Loucy (cell line): ENCODE results near the gene P4HA1.

Source experiments
- EZH2phosphoT487 ChIP-seq: fragments of 200-600 bp; IDR thresholded peaks from 2 replicates; pipeline ENCODE4 v1.6.1; 2018; ENCODE audit warnings: antibody characterized with exemption, mild to moderate bottlenecking, moderate library complexity, borderline replicate concordance
- TF ChIP-seq, protein P1 (sequence below): fragments of 200-600 bp; sonication (generic); conservative IDR thresholded peaks from 2 replicates; pipeline ENCODE4 v1.5.1; 2014; ENCODE audit warnings: mild to moderate bottlenecking, antibody characterized with exemption, low read length

DNA sequence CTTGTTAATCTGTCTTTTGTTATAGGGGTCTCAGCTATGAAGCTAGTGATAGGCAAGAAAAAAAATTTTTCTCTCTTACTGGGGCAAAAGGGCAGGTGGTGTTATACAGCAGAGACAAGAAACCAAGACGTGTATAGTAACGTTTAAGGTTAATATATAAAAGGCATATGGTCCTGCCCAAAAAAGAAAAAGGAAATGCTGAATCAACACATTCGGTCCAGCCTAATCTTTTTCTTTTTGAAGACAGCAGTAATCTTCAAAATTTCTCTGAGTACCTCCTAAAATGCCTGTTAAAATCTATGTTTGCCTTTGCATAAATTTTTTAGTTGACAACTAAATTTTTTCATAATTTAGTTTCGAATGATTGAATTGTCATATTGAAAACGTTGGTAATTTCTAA, 54.5 kb downstream of the P4HA1 start:
- TF ChIP-seq, protein P1, sequence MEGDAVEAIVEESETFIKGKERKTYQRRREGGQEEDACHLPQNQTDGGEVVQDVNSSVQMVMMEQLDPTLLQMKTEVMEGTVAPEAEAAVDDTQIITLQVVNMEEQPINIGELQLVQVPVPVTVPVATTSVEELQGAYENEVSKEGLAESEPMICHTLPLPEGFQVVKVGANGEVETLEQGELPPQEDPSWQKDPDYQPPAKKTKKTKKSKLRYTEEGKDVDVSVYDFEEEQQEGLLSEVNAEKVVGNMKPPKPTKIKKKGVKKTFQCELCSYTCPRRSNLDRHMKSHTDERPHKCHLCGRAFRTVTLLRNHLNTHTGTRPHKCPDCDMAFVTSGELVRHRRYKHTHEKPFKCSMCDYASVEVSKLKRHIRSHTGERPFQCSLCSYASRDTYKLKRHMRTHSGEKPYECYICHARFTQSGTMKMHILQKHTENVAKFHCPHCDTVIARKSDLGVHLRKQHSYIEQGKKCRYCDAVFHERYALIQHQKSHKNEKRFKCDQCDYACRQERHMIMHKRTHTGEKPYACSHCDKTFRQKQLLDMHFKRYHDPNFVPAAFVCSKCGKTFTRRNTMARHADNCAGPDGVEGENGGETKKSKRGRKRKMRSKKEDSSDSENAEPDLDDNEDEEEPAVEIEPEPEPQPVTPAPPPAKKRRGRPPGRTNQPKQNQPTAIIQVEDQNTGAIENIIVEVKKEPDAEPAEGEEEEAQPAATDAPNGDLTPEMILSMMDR, result no peak
- TF ChIP-seq EZH2phosphoT487, result no peak
